DOHH2 (cell line): ENCODE data around the gene TFRC.
A peak's percentile ranks its signal among the peaks of the same experiment; 100 is the strongest.

ENCODE experiments used
- H3F3A ChIP-seq: fragments of 200-600 bp; sonication (generic), shearing (Covaris generic); 2 replicates; pipeline ENCODE4 v1.6.0; 2016; ENCODE audit warnings: antibody characterized with exemption, mild to moderate bottlenecking; ENCODE audit not compliant: control insufficient read depth, insufficient read depth
- H3K27ac ChIP-seq: fragments of 200-600 bp; sonication (generic); 2 replicates; pipeline ENCODE4 v1.5.1; 2014; ENCODE audit warnings: low read depth, mild to moderate bottlenecking, low read length, moderate library complexity
- H3K27me3 ChIP-seq: fragments of 200-600 bp; sonication (generic); 2 replicates; pipeline ENCODE4 v1.6.1; 2014; ENCODE audit warnings: mild to moderate bottlenecking, low read length, mixed read lengths; ENCODE audit not compliant: control insufficient read depth
- H3K36me3 ChIP-seq: fragments of 200-600 bp; sonication (generic); 2 replicates; pipeline ENCODE4 v1.6.1; 2014; ENCODE audit warnings: mild to moderate bottlenecking, low read length, moderate library complexity, mixed read lengths; ENCODE audit not compliant: control insufficient read depth
- H3K4me1 ChIP-seq: fragments of 200-600 bp; sonication (generic); 2 replicates; pipeline ENCODE4 v1.6.1; 2014; ENCODE audit warnings: mild to moderate bottlenecking, low read length, mixed read lengths; ENCODE audit not compliant: control insufficient read depth
- H3K4me2 ChIP-seq: fragments of 200-600 bp; sonication (generic); 2 replicates; pipeline ENCODE4 v1.6.0; 2014; ENCODE audit warnings: mild to moderate bottlenecking, low read length, moderate library complexity
- H3K4me3 ChIP-seq: fragments of 200-600 bp; sonication (generic); 2 replicates; pipeline ENCODE4 v1.5.1; 2014; ENCODE audit warnings: mild to moderate bottlenecking, low read length, mixed read lengths
- H3K79me2 ChIP-seq: fragments of 200-600 bp; sonication (generic); 2 replicates; pipeline ENCODE4 v1.6.1; 2014; ENCODE audit warnings: mild to moderate bottlenecking, low read length, mixed read lengths; ENCODE audit not compliant: control insufficient read depth
- H3K9me2 ChIP-seq: fragments of 200-600 bp; sonication (generic); replicated peaks from 2 replicates; pipeline ENCODE4 v1.6.1; 2014; ENCODE audit warnings: mild to moderate bottlenecking, low read length, mixed read lengths; ENCODE audit not compliant: control insufficient read depth
- H3K9me3 ChIP-seq: fragments of 200-600 bp; sonication (generic); 2 replicates; pipeline ENCODE4 v1.6.1; 2014; ENCODE audit warnings: antibody characterized with exemption, low read length, mixed read lengths; ENCODE audit not compliant: control insufficient read depth, insufficient read depth
- H4K20me1 ChIP-seq: fragments of 200-600 bp; sonication (generic); 2 replicates; pipeline ENCODE4 v1.6.0; 2014; ENCODE audit warnings: low read depth, mild to moderate bottlenecking, antibody characterized with exemption, low read length, moderate library complexity; ENCODE audit not compliant: control insufficient read depth, insufficient read depth
- EZH2phosphoT487 ChIP-seq: fragments of 200-600 bp; sonication (generic); IDR thresholded peaks from 2 replicates; pipeline ENCODE4 v1.6.1; 2017; ENCODE audit warnings: borderline replicate concordance, mild to moderate bottlenecking, antibody characterized with exemption, low read length, moderate library complexity, mixed read lengths
- TF ChIP-seq, protein P1 (sequence below): fragments of 200-600 bp; sonication (generic); IDR thresholded peaks from one replicate; pipeline ENCODE4 v1.5.1; 2014; ENCODE audit warnings: antibody characterized with exemption, mild to moderate bottlenecking, low read depth, low read length; ENCODE audit not compliant: poor library complexity, severe bottlenecking

TFRC gene

GRCh38 chr3:196097373-196098154, 15.7 kb upstream of the TFRC start:
- Histone ChIP-seq H3K79me2 (no peaks in the 10 kb centered on the region), H3K4me3 (no peak overlapping the region), H3K27me3 (no peaks in the 10 kb centered on the region), H3K36me3 (no peaks in the 10 kb centered on the region), H3K9me2 (no peaks in the 10 kb centered on the region), H4K20me1 (no peaks in the 10 kb centered on the region), H3K4me2 (peak overlapping the region; percentile 84), H3K9me3 (no peaks in the 10 kb centered on the region), H3F3A (peaks cover 7% of the 10 kb centered on the region), H3K27ac (no peak overlapping the region), H3K4me1 (peaks cover 45% of the 10 kb centered on the region)
- TF ChIP-seq EZH2phosphoT487 = no peak
- TF ChIP-seq, protein P1, sequence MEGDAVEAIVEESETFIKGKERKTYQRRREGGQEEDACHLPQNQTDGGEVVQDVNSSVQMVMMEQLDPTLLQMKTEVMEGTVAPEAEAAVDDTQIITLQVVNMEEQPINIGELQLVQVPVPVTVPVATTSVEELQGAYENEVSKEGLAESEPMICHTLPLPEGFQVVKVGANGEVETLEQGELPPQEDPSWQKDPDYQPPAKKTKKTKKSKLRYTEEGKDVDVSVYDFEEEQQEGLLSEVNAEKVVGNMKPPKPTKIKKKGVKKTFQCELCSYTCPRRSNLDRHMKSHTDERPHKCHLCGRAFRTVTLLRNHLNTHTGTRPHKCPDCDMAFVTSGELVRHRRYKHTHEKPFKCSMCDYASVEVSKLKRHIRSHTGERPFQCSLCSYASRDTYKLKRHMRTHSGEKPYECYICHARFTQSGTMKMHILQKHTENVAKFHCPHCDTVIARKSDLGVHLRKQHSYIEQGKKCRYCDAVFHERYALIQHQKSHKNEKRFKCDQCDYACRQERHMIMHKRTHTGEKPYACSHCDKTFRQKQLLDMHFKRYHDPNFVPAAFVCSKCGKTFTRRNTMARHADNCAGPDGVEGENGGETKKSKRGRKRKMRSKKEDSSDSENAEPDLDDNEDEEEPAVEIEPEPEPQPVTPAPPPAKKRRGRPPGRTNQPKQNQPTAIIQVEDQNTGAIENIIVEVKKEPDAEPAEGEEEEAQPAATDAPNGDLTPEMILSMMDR = no peak

DNA sequence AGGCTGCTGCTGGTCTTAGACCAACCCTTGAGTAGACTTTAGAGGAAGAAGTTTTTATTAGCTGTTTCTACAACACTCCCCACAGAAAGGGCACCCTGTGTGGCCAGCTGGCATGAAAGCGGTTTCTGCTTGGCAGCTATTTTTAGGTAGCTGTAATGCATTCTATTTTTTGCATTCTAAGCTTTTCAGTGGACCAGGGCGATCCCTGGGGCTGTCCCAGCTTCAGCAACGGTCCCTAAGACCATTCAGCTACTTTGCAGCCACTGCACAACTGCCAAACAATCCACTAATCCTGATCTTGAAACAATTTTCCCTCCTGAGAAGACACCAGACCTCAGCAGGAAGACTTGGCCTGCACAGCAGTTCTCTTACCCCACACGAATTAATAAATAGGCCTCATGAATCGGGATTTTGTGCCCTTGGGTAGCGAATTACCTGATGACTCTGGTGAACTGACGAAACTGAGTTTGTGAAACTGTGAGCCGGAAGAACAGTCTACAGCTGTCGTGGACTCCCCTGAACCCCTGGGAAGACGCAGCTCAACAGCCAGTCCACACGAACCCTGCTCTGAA, 14.6 kb upstream of the TFRC start:
- Histone ChIP-seq H3K4me3 (peak overlapping the region; percentile 64), H3K4me1 (peaks cover 45% of the 10 kb centered on the region), H4K20me1 (no peaks in the 10 kb centered on the region), H3K9me3 (no peaks in the 10 kb centered on the region), H3K27ac (peak overlapping the region; percentile 55), H3K27me3 (no peaks in the 10 kb centered on the region), H3F3A (peaks cover 7% of the 10 kb centered on the region), H3K79me2 (no peaks in the 10 kb centered on the region), H3K9me2 (no peaks in the 10 kb centered on the region), H3K4me2 (peak overlapping the region; percentile 84), H3K36me3 (no peaks in the 10 kb centered on the region)
- TF ChIP-seq, protein P1 = no peak
- no peak for TF ChIP-seq EZH2phosphoT487

- Histone ChIP-seq H3F3A (peaks cover 5% of the 10 kb centered on the region), H3K4me2 (no peak overlapping the region), H4K20me1 (no peaks in the 10 kb centered on the region), H3K4me3 (no peak overlapping the region), H3K79me2 (no peaks in the 10 kb centered on the region), H3K4me1 (peaks cover 24% of the 10 kb centered on the region), H3K27ac (no peak overlapping the region), H3K9me3 (no peaks in the 10 kb centered on the region), H3K36me3 (no peaks in the 10 kb centered on the region), H3K9me2 (no peaks in the 10 kb centered on the region), H3K27me3 (no peaks in the 10 kb centered on the region)
- TF ChIP-seq, protein P1 = no peak
- no peak for TF ChIP-seq EZH2phosphoT487
Measured at GRCh38 chr3:196093317-196094111, 11.6 kb upstream of the TFRC start.
